Smooth muscle cell (in vitro differentiated cells): Measurements from ENCODE around the gene MED8. TPM values are rescaled to one million over a fixed set of nuclear protein-coding genes. Genes with fewer than 3 reads are reported as not detected.

Experiments used
- DNase-seq: peaks from one replicate; lab custom pipeline; 2025; ENCODE audit not compliant: unreplicated experiment; lab: John Stamatoyannopoulos, UW
- H2AFZ ChIP-seq: fragments of 200-600 bp; sonication (generic); 2 replicates; pipeline ENCODE4 v1.6.0; 2016; ENCODE audit warnings: antibody characterized with exemption, low read depth, mild to moderate bottlenecking
- H3F3A ChIP-seq: fragments of 200-600 bp; sonication (generic); 2 replicates; pipeline ENCODE4 v1.6.0; 2017; ENCODE audit warnings: antibody characterized with exemption, low read depth
- H3K27ac ChIP-seq: fragments of 200-600 bp; sonication (generic); 2 replicates; pipeline ENCODE4 v1.5.1; 2016; ENCODE audit warnings: low read depth, mild to moderate bottlenecking
- H3K27me3 ChIP-seq: fragments of 200-600 bp; sonication (generic); 2 replicates; pipeline ENCODE4 v1.6.1; 2016; ENCODE audit warnings: low read depth, mild to moderate bottlenecking
- H3K36me3 ChIP-seq: fragments of 200-600 bp; sonication (generic); 2 replicates; pipeline ENCODE4 v1.5.1; 2016; ENCODE audit warnings: low read depth
- H3K4me1 ChIP-seq: fragments of 200-600 bp; sonication (generic); 2 replicates; pipeline ENCODE4 v1.5.1; 2016; ENCODE audit warnings: low read depth
- H3K4me2 ChIP-seq: fragments of 200-600 bp; sonication (generic); 2 replicates; pipeline ENCODE4 v1.6.0; 2016; ENCODE audit warnings: mild to moderate bottlenecking
- H3K4me3 ChIP-seq: fragments of 200-600 bp; sonication (generic); 2 replicates; pipeline ENCODE4 v1.5.1; 2016; ENCODE audit warnings: mild to moderate bottlenecking
- H3K79me2 ChIP-seq: fragments of 200-600 bp; sonication (generic); 2 replicates; pipeline ENCODE4 v1.6.0; 2016; ENCODE audit warnings: low read depth, mild to moderate bottlenecking
- H3K9ac ChIP-seq: fragments of 200-600 bp; sonication (generic); 2 replicates; pipeline ENCODE4 v1.6.0; 2016; ENCODE audit warnings: low read depth
- H3K9me3 ChIP-seq: fragments of 200-600 bp; sonication (generic); replicated peaks from 2 replicates; pipeline ENCODE4 v1.5.1; 2016; ENCODE audit warnings: low read depth
- H4K20me1 ChIP-seq: fragments of 200-600 bp; sonication (generic); 2 replicates; pipeline ENCODE4 v1.6.0; 2016; ENCODE audit warnings: low read depth
- WGBS: methylation state at CpG from one replicate; pipeline ENCODE4 v1.1.7; 2016; ENCODE audit warnings: low lambda C conversion rate; 5-methylcytosine and 5-hydroxymethylcytosine counted together
- polyA plus RNA-seq: library from polyadenylated mRNA; unstranded; fragments of >200 nt; fragmentation: Nextera tagmentation; extraction: Ambion mirVana; gene quantifications from 2 replicates; pipeline ENCODE4 v1.2.1, GENCODE V29; 2016
- total RNA-seq: library from RNA; depleted of rRNA; stranded (reverse); fragments of >200 nt; gene quantifications from 2 replicates; pipeline ENCODE4 v1.2.3, GENCODE V29; 2014
- TF ChIP-seq, protein P1 (sequence below): fragments of 200-600 bp; sonication (generic); IDR thresholded peaks from 2 replicates; pipeline ENCODE4 v1.5.1; 2017; ENCODE audit warnings: borderline replicate concordance, mild to moderate bottlenecking, antibody characterized with exemption; ENCODE audit not compliant: insufficient read depth, poor library complexity, severe bottlenecking

The MED8 gene
- total and polyA plus RNA-seq, 2 experiments from 2014 or later = 61.4 to 76.3 TPM

DNA sequence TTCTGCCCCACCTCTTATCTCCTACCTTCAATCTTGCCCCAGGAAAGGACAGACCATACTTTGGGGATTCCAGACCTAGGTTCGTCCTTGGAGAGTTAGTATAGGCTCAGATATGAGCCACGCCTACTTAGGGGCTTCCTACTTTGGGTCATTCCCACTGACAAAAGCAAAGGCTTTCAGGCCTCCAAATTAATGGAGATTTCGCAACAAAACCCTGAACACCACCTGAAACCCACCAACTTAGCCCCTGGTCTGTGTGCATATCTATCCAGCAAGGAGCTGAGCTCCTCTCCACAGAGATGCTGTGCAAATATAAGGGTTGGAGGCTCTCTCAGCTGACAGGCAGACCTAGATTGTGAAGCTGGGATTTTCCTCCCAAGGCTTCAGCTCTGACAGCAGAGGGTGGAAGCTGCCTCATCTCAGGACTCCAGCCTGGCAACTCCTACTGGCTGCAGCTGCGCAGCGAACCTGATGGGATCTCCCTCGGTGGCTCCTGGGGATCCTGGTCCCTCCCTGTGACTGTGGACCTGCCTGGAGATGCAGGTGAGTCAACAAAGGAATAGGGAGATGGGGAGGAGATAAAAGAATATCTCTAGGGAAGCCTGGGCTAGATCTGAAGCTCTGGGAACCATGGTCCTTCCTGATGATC, 49.9 kb downstream of the MED8 start:
- Histone ChIP-seq H3K9ac (no peak overlapping the region), H3F3A (no peaks in the 10 kb centered on the region), H3K36me3 (no peaks in the 10 kb centered on the region), H3K79me2 (no peaks in the 10 kb centered on the region), H3K4me2 (no peak overlapping the region), H4K20me1 (no peaks in the 10 kb centered on the region), H3K27me3 (no peaks in the 10 kb centered on the region), H3K9me3 (no peaks in the 10 kb centered on the region), H3K4me3 (no peak overlapping the region), H3K27ac (no peak overlapping the region), H3K4me1 (no peaks in the 10 kb centered on the region), H2AFZ (no peak overlapping the region)
- TF ChIP-seq, protein P1, sequence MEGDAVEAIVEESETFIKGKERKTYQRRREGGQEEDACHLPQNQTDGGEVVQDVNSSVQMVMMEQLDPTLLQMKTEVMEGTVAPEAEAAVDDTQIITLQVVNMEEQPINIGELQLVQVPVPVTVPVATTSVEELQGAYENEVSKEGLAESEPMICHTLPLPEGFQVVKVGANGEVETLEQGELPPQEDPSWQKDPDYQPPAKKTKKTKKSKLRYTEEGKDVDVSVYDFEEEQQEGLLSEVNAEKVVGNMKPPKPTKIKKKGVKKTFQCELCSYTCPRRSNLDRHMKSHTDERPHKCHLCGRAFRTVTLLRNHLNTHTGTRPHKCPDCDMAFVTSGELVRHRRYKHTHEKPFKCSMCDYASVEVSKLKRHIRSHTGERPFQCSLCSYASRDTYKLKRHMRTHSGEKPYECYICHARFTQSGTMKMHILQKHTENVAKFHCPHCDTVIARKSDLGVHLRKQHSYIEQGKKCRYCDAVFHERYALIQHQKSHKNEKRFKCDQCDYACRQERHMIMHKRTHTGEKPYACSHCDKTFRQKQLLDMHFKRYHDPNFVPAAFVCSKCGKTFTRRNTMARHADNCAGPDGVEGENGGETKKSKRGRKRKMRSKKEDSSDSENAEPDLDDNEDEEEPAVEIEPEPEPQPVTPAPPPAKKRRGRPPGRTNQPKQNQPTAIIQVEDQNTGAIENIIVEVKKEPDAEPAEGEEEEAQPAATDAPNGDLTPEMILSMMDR = no peak
- DNase-seq = no peak
- 85% methylated on average over 6 of the region's 6 CpGs for WGBS

DNA sequence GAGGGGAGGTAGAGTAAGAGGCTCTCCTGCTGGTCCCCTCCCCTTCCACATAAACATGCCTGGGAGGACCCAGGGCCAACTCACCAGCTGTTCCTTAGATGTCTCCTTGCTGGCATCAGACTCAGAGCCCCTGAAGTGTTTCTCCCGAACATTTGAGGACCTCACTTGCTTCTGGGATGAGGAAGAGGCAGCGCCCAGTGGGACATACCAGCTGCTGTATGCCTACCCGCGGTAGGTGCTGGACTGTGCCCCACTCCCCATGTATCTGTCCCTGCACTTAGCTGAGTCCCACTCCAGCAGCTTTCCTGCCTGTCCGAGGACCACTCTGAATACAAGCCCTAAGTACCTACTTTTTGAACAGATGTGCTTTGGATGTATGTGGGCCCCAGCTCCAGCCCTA, 51.6 kb downstream of the MED8 start:
- Histone ChIP-seq H3K4me2 (no peak overlapping the region), H3K4me3 (no peak overlapping the region), H3K9ac (no peak overlapping the region), H3K79me2 (no peaks in the 10 kb centered on the region), H3K9me3 (no peaks in the 10 kb centered on the region), H3K4me1 (no peaks in the 10 kb centered on the region), H4K20me1 (no peaks in the 10 kb centered on the region), H3K27me3 (no peaks in the 10 kb centered on the region), H3K36me3 (no peaks in the 10 kb centered on the region), H3K27ac (no peak overlapping the region), H3F3A (no peaks in the 10 kb centered on the region), H2AFZ (no peak overlapping the region)
- TF ChIP-seq, protein P1 = no peak
- no peak for DNase-seq
- 97% methylated on average over 5 of the region's 5 CpGs for WGBS

DNA sequence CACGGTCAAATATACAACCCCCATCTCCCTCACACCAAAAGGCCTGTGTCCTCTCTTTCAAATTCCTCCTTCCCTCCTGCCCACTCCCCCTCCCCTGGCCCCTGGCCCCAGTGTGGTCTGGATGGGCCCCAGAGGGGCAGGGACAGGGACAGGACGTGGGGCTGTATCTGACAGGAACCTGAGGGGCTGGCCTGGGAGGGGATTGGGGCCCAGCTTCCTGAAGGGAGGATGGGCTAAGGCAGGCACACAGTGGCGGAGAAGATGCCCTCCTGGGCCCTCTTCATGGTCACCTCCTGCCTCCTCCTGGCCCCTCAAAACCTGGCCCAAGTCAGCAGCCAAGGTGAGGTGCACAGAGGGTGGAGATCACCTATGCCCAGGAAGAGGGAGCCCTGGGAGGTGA, 52.0 kb downstream of the MED8 start, which contains the start of gene MPL:
TSS of gene MPL (plus strand) at position 231 of the 400 bp plus-strand sequence. CDS start at position 262, 31 bp downstream.
- Histone ChIP-seq H3K4me1 (no peaks in the 10 kb centered on the region), H3K79me2 (no peaks in the 10 kb centered on the region), H3K9me3 (no peaks in the 10 kb centered on the region), H4K20me1 (no peaks in the 10 kb centered on the region), H3K36me3 (no peaks in the 10 kb centered on the region), H2AFZ (no peak within 1 kb of the TSS), H3K4me2 (no peak within 1 kb of the TSS), H3K9ac (no peak within 1 kb of the TSS), H3F3A (no peaks in the 10 kb centered on the region), H3K27ac (no peak within 1 kb of the TSS), H3K4me3 (no peak within 1 kb of the TSS), H3K27me3 (no peaks in the 10 kb centered on the region)
- DNase-seq = no peak
- 62% methylated on average over 3 of the region's 3 CpGs for WGBS
- TF ChIP-seq, protein P1 = no peak
